Liver (tissue), 9 donors: Measurements from ENCODE around the gene RGS14. TPM values are rescaled to one million over a fixed set of nuclear protein-coding genes. Genes with fewer than 3 reads are reported as not detected.
A peak's percentile ranks its signal among the peaks of the same experiment; 100 is the strongest.

ENCODE experiments used
- DNase-seq: peaks from one replicate; pipeline ENCODE4 v3.0.0-alpha.2; 2017; ENCODE audit warnings: low spot score
- H3K27ac ChIP-seq, 2 donors: one replicate each; pipeline ENCODE4 v1.7.0; 2013; ENCODE audit warnings: inconsistent platforms in 2 of 2, low read length in 2 of 2, control low read depth in 1 of 2, low read depth in 1 of 2, mild to moderate bottlenecking in 1 of 2
- H3K27me3 ChIP-seq, 4 donors: one replicate each; pipeline versions ENCODE4 v1.6.1 to v1.7.0; 2013; ENCODE audit warnings: low read length in 3 of 4, inconsistent platforms in 1 of 4, mild to moderate bottlenecking in 1 of 4, moderate library complexity in 1 of 4; ENCODE audit not compliant: control insufficient read depth in 4 of 4, insufficient read depth in 4 of 4
- H3K36me3 ChIP-seq, 4 donors: one replicate each; pipeline versions ENCODE4 v1.6.1 to v1.7.0; 2013; ENCODE audit warnings: low read length in 3 of 4, mild to moderate bottlenecking in 3 of 4, low read depth in 1 of 4, moderate library complexity in 1 of 4; ENCODE audit not compliant: control insufficient read depth in 4 of 4, insufficient read depth in 3 of 4
- H3K4me1 ChIP-seq, 4 donors: one replicate each; pipeline versions ENCODE4 v1.6.1 to v1.7.0; 2013; ENCODE audit warnings: low read length in 3 of 4, mild to moderate bottlenecking in 3 of 4, moderate library complexity in 1 of 4; ENCODE audit not compliant: control insufficient read depth in 4 of 4, insufficient read depth in 4 of 4
- H3K4me3 ChIP-seq, 3 donors: one replicate each; pipeline versions ENCODE4 v1.6.1 to v1.7.0; 2013; ENCODE audit warnings: low read length in 3 of 3, control low read depth in 1 of 3, low read depth in 1 of 3, mild to moderate bottlenecking in 1 of 3
- H3K9ac ChIP-seq, 2 donors: one replicate each; pipeline ENCODE4 v1.7.0; 2013; ENCODE audit warnings: low read length in 2 of 2, mild to moderate bottlenecking in 2 of 2, moderate library complexity in 2 of 2, control low read depth in 1 of 2, low read depth in 1 of 2
- H3K9me3 ChIP-seq, 4 donors: one replicate each; pipeline versions ENCODE4 v1.6.1 to v1.7.0; 2013; ENCODE audit warnings: low read length in 3 of 4; ENCODE audit not compliant: control insufficient read depth in 4 of 4
- ATF3 ChIP-seq: IDR thresholded peaks from 2 replicates; pipeline ENCODE4 v1.6.1; 2016; ENCODE audit warnings: antibody characterized with exemption
- EGR1 ChIP-seq, 2 donors: IDR thresholded peaks; 2 replicates each; pipeline ENCODE4 v1.6.1; 2016 to 2018; ENCODE audit warnings: antibody characterized with exemption in 2 of 2, low read depth in 2 of 2
- FOXA2 ChIP-seq: IDR thresholded peaks from 2 replicates; pipeline ENCODE4 v1.6.1; 2016; ENCODE audit warnings: antibody characterized with exemption
- HNF4A ChIP-seq, 2 donors: conservative IDR thresholded peaks; 2 replicates each; pipeline ENCODE4 v1.6.1; 2016; ENCODE audit warnings: antibody characterized with exemption in 2 of 2, mild to moderate bottlenecking in 2 of 2
- HNF4G ChIP-seq: IDR thresholded peaks from 2 replicates; pipeline ENCODE4 v1.6.1; 2016; ENCODE audit warnings: antibody characterized with exemption
- JUND ChIP-seq, 2 donors: IDR thresholded peaks; 2 replicates each; pipeline ENCODE4 v1.6.1; 2016; ENCODE audit warnings: antibody characterized with exemption in 2 of 2
- RXRA ChIP-seq, 2 donors: IDR thresholded peaks; 2 replicates each; pipeline ENCODE4 v1.6.1; 2017 to 2018; ENCODE audit warnings: antibody characterized with exemption in 2 of 2, mild to moderate bottlenecking in 1 of 2
- SP1 ChIP-seq: IDR thresholded peaks from 2 replicates; pipeline ENCODE4 v1.6.1; 2018; ENCODE audit warnings: antibody characterized with exemption, mild to moderate bottlenecking
- TAF1 ChIP-seq: conservative IDR thresholded peaks from 2 replicates; pipeline ENCODE4 v1.6.1; 2016; ENCODE audit warnings: antibody characterized with exemption, mild to moderate bottlenecking
- YY1 ChIP-seq: IDR thresholded peaks from 2 replicates; pipeline ENCODE4 v1.6.1; 2016; ENCODE audit warnings: antibody characterized with exemption, mild to moderate bottlenecking
- WGBS: extraction: QIAGEN DNeasy Blood & Tissue Kit; methylation state at CpG from one replicate; pipeline ENCODE4 v1.1.7; 2013; 5-methylcytosine and 5-hydroxymethylcytosine counted together
- polyA plus RNA-seq, 2 donors: library from polyadenylated mRNA; stranded (reverse) in 1 of 2; unstranded in 1 of 2; fragments of 200-250 nt in 1 of 2; fragments of >200 nt in 1 of 2; fragmentation: Nextera tagmentation in 1 of 2; extraction: Ambion mirVana in 1 of 2; gene quantifications; one replicate each; pipeline versions ENCODE4 v1.2.1 to v1.2.3, GENCODE V29; 2013 to 2015
- total RNA-seq, 2 donors: library from RNA; depleted of rRNA; stranded (reverse); fragments of >200 nt; gene quantifications; one replicate each; pipeline ENCODE4 v1.2.3, GENCODE V29; 2014
- TF ChIP-seq, protein P1 (sequence below): IDR thresholded peaks from 2 replicates; pipeline ENCODE4 v1.6.1; 2016; ENCODE audit warnings: antibody characterized with exemption, mild to moderate bottlenecking
- TF ChIP-seq, protein P2 (sequence below): IDR thresholded peaks from 2 replicates; pipeline ENCODE4 v1.6.1; 2016; ENCODE audit warnings: antibody characterized with exemption
- donor health status: healthy.
- donor health status: healthy.
- donor health status: healthy.
- donor health status: healthy.
- donor health status: healthy.

The RGS14 gene
- total and polyA plus RNA-seq, 4 donors, result 10.2 to 53.8 (median 33.3) TPM

DNA sequence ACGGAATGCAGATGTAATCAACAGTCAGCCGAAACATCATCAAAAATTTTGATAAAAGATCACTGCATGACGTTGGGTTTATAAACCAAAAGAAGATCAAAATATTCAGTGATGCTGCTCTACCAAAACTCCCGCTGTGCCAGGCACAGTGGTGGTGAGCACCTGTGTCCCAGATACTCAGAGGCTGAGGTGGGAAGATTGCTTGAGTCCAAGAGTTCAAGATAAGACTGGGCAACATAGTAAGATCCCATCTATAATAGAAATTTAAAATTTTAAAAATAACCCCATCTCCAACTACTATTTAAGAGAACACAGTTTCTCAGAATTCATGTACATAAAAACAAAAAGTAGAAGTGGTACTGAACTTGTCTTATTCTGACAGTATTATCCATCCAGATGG, 10.0 kb upstream of the RGS14 start:
- Histone ChIP-seq H3K4me3 (no peak overlapping the region), H3K9ac (no peak overlapping the region), H3K9me3 (no peaks in the 10 kb centered on the region), H3K4me1 (peaks cover 12 to 52% (median 41%) of the 10 kb centered on the region in 4 donors), H3K27me3 (no peaks in the 10 kb centered on the region), H3K27ac (no peak overlapping the region), H3K36me3 (peaks cover 2 to 11% (median 4%) of the 10 kb centered on the region in 4 donors)
- TF ChIP-seq ATF3, result no peak
- TF ChIP-seq HNF4G, result no peak
- TF ChIP-seq HNF4A (conservative IDR thresholded peaks at IDR 0.05), result no peak
- TF ChIP-seq, protein P1, sequence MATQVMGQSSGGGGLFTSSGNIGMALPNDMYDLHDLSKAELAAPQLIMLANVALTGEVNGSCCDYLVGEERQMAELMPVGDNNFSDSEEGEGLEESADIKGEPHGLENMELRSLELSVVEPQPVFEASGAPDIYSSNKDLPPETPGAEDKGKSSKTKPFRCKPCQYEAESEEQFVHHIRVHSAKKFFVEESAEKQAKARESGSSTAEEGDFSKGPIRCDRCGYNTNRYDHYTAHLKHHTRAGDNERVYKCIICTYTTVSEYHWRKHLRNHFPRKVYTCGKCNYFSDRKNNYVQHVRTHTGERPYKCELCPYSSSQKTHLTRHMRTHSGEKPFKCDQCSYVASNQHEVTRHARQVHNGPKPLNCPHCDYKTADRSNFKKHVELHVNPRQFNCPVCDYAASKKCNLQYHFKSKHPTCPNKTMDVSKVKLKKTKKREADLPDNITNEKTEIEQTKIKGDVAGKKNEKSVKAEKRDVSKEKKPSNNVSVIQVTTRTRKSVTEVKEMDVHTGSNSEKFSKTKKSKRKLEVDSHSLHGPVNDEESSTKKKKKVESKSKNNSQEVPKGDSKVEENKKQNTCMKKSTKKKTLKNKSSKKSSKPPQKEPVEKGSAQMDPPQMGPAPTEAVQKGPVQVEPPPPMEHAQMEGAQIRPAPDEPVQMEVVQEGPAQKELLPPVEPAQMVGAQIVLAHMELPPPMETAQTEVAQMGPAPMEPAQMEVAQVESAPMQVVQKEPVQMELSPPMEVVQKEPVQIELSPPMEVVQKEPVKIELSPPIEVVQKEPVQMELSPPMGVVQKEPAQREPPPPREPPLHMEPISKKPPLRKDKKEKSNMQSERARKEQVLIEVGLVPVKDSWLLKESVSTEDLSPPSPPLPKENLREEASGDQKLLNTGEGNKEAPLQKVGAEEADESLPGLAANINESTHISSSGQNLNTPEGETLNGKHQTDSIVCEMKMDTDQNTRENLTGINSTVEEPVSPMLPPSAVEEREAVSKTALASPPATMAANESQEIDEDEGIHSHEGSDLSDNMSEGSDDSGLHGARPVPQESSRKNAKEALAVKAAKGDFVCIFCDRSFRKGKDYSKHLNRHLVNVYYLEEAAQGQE, result no peak
- no peak for TF ChIP-seq FOXA2
- TF ChIP-seq EGR1 (IDR thresholded peaks at IDR 0.05; ENCODE audit: low read depth in 2 of 2), result no peak
- TF ChIP-seq SP1, result no peak
- DNase-seq, result no peak
- WGBS, result 91% methylated on average over 4 of the region's 4 CpGs

- H3K4me1 ChIP-seq, result peaks cover 14 to 57% (median 48%) of the 10 kb centered on the region in 4 donors
- TF ChIP-seq, protein P2, sequence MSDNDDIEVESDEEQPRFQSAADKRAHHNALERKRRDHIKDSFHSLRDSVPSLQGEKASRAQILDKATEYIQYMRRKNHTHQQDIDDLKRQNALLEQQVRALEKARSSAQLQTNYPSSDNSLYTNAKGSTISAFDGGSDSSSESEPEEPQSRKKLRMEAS, result no peak
- no peak overlapping the region for H3K4me3 ChIP-seq
- 66% methylated on average over 3 of the region's 3 CpGs for WGBS
- no peaks in the 10 kb centered on the region for H3K27me3 ChIP-seq
- H3K27ac ChIP-seq, result no peak overlapping the region
- no peaks in the 10 kb centered on the region for H3K9me3 ChIP-seq
- peaks cover 0 to 9% (median 2%) of the 10 kb centered on the region in 4 donors for H3K36me3 ChIP-seq
- H3K9ac ChIP-seq, result no peak overlapping the region
- no peak for DNase-seq
Observed at GRCh38 chr5:177349362-177349647, 8.4 kb upstream of the RGS14 start.

DNA sequence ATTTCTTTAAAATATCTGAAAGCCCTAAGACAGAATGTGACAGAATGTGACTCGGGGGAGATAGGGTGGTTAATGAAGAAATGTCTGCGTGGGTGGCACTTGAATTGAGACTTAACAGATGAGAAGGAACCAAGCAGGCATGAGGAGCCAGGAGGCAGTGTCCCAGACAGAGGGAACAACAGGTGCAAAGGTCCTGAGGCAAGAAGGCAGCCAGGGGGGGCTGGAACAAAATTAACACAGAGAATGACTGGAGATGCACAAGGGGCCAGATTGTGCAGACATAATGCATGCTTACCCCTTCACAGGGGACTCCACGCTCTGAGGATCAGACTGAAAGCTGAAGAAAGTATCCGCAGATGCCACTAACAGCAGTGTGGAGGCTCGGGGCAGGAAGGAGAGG, 8.0 kb upstream of the RGS14 start:
- Histone ChIP-seq H3K27ac (peak overlapping the region in 1 of 2 donors; percentile 3), H3K4me1 (peaks cover 15 to 62% (median 52%) of the 10 kb centered on the region in 4 donors), H3K4me3 (peak overlapping the region in 2 of 3 donors; percentile 75 to 99), H3K9ac (no peak overlapping the region), H3K27me3 (no peaks in the 10 kb centered on the region), H3K36me3 (peaks cover 0 to 9% (median 1%) of the 10 kb centered on the region in 4 donors), H3K9me3 (no peaks in the 10 kb centered on the region)
- no peak for DNase-seq
- 83% methylated on average over 5 of the region's 5 CpGs for WGBS
- TF ChIP-seq HNF4A (conservative IDR thresholded peaks at IDR 0.05), result peak in 1 of 2 donors; percentile 2
- TF ChIP-seq YY1, result no peak
- TF ChIP-seq, protein P2, result no peak
- TF ChIP-seq JUND (IDR thresholded peaks at IDR 0.05), result no peak
- no peak for TF ChIP-seq RXRA (IDR thresholded peaks at IDR 0.05)
- TF ChIP-seq TAF1, result no peak
- TF ChIP-seq EGR1 (IDR thresholded peaks at IDR 0.05; ENCODE audit: low read depth in 2 of 2), result no peak
